Measurements from ENCODE around the gene CRADD.
A peak's percentile ranks its signal among the peaks of the same experiment; 100 is the strongest.
"Not testable (repeated sequence)": the region's sequence is repeated elsewhere in the genome, so short reads cannot be mapped to it uniquely, and the experiment has no call there.

CRADD gene

DNA sequence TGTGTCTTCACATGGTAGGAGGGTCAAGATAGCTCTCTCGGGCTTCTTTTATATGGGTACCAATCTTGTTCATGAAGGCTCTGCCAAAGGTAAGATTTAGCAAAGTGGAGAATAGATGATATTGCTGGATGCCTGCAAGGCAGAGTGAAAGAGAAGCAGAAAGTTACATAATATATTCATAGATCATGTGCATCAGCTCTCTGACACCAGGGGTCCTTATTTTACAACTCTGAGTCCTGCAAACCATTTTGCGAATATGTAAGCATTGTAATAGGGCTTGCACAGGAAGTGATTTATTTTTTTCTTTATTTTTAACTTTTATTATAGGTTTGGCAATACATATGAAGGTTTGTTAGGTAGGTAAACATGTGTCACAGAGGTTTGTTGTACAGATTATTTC, 31.8 kb downstream of the CRADD start:
- DNase-seq = no peak

DNA sequence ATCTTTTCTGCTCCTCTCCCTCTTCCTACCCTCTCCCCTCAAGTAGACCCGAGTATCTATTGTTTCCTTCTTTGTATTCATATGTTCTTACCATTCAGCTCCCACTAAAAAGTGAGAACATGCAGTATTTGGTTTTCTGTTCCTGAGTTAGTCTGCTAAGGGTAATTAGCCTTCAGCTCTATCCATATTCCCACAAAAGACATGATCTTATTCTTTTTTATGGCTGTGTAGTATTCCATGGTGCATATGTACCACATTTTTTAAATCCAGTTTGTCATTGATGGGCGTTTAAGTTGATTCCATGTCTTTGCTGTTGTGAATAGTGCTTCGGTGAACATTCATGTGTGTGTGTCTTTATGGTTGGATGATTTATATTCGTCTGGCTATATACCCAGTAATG, 32.2 kb downstream of the CRADD start:
- DNase-seq = no peak

GRCh38 chr12:93710574-93710926, 33.4 kb downstream of the CRADD start:
- DNase-seq = no peak

DNA sequence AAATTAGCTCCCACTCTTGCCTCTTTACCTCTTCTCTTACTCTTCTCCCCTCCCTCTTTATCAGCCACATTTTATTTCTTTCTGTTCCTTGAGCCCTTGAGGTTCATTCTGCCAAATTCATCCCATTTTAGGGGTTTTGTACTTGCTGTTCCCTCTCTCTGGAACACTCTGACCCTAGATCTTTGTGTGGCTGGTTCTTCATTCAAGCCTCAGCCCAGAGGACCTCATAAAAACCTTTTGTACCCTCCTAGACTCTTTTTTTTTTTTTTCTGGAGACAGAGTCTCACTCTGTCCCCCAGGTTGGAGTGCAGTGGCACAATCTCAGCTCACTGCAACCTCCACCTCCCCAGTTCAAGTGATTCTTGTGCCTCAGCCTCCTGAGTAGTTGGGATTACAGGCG, 34.3 kb downstream of the CRADD start:
- not testable (repeated sequence) for DNase-seq

DNA sequence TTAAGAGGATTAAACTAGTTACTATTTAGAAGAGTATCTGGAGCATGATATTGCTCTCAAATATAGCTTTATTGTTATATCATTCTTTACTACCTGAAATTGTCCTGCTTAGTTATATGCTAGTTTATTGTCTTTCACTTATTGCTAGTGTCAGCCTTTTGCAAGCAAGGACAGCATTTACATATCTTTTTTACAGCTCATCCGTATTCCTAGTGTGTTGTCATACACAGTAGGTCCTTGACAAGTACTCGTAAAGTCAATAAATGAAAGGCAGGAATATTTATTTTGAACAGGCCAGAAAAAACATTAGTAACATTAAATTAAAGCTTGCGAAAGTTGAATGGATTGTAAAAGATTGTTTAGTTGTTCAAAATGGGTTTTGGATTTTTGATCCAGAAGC, 35.0 kb downstream of the CRADD start:
- DNase-seq = no peak

DNA sequence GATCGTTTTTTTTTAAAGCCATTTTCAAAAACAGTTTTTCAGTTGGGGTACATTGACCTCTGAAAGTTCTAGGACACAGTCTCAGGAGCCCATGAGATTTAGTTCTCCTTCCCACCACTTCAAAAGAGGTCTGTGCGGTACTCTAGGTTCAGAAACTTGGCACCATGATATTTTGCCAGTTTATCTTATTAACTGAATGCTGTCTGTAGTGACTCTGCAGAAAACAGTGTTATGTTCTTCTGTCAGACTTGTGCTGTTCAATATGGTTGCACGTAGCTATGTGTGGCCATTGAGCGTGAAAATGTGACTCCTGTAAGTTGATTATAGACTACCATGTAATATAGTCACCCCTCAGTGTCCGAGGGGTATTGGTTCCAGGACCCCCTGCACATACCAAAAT, 35.9 kb downstream of the CRADD start:
- no peak for DNase-seq

GRCh38 chr12:93713800-93714199, 36.6 kb downstream of the CRADD start:
- no peak for DNase-seq

DNA sequence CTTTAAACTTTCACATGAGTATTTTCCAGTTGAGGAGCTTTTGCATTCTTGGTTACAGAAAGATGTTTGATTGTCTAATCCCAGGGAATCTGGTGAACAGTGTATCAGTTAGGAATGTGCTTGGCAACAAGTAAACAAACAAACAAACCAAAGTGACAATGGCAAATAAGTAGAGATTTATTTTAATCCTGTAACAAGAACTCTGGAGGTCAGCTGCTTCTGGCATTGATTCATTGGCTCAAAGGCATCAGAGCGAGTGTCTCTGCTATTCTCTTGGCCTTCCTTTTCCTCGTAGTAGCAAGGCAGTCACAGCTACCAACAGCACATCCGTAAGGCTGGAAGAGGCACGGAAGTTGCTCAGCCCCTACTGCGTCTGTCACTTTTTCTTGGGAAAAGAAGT, 37.2 kb downstream of the CRADD start:
- DNase-seq = no peak

DNA sequence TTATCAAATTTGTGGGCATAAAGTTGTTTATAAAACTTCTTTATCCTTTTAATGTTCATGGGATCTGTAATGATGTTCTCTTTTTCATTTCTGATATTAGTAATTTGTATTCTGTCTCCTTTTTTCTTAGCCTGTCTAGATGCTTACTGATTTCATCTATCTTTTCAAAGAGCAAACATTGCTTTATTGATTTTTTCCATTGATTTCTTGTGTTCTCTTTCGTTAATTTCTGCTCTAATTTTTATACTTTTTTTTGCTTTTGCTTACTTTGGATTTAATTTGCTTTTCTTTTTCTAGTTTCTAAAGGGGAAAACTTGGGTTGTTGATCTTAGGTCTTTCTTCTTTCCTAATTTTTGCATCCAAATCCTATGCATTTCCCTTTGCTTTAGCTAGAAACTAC, 42.5 kb downstream of the CRADD start:
- DNase-seq = no peak

DNA sequence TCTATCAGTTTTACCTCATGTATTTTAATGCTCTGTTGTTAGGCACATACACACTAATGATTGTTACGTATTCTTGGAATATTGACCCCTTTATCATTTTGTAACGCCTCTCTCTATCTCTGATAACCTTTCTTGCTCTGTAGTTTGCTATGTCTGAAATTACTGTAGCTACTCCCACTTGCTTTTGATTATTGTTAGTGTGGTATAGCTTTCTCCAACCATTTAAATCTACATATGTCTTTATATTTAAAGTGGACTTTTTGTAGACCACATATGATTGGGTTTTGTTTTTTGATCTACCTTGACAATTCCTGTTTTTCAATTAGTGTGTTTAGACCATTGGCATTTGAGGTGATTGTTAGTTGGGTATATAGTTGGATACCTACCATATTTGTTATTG, 43.4 kb downstream of the CRADD start:
- no peak for DNase-seq

DNA sequence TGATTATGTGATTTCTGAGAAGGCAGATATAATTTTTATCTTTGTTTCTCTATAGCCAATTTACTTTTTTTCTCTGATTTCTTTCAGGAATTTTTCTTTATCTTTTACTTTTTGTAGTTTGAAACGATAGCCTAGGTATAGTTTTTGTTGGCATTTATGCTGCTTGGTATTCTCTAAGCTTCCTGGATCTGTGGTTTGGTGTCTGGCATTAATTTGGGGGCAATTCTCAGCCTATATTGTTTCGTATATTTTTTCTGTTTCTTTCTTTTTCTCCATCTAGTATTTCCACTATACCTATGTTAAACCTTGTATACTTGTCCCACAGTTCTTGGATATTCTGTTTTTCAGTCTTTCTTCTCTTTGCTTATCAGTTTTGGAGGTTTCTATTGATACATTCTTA, 45.0 kb downstream of the CRADD start:
- no peak for DNase-seq

DNA sequence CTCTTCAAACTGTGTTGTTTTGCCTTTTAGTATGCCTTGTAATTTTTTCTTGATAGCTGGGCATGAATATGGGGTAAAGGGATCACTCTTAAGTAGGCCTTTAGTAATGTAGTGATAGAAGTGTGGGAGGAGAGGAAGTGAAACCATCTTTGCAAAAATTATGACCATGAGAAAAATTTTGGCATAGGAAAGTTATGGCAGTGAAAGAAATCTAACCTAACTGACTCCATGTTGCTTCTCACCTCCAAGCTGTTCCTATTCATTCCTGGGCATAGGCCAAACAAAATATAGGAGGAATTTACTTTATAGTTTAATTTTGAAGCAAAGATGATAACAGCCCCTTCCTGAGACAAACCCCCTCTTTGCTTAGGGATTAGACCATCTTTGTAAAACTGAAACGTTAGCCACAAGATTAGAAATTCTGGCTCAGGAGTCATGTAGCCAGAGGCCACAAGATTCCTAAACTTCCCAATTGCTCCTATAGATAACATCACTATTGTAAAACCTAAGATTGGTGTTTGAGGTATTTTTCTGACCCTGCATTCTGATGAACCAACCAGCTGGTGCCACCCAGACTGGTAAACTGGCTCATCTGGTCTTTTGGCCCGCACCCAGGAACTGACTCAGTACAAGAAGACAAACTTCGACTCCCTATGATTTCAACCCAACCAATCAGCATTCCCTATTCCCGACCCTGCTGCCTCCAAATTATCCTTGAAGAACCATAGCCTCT, 45.8 kb downstream of the CRADD start:
- peak; percentile 67 for DNase-seq

GRCh38 chr12:93723568-93723930, 46.4 kb downstream of the CRADD start:
- DNase-seq = no peak

- no peak for DNase-seq
Measured at GRCh38 chr12:93725531-93725930, 48.4 kb downstream of the CRADD start.

DNA sequence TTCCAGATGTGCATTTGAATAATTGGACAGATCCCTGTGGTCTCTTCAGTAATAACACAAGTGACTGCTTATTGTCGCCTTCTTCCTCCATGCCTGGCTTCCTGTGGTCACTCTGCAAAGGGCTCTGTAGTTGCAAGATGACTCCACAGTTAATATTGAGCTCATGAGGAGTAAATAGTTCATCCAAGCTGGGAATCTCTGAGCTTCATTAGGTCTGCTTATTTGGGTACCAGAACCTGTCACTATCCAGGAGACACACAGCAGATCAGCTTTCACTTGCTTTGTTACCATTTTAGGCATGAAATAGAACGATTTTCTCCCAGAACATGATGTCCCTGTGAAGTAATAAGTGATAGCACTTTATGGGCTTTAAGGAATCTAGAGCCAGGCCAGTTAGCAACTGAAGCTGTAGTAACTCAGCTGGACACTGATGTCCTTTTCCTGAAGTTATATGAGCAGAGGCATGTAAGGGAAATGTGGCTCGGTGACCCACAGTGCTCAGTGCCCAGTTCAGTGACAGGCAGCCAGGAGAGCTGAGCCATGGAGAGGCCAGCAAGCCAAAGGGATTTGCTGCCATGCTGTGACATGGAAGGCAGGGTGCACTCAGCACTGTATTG, 50.1 kb downstream of the CRADD start:
- no peak for DNase-seq

DNA sequence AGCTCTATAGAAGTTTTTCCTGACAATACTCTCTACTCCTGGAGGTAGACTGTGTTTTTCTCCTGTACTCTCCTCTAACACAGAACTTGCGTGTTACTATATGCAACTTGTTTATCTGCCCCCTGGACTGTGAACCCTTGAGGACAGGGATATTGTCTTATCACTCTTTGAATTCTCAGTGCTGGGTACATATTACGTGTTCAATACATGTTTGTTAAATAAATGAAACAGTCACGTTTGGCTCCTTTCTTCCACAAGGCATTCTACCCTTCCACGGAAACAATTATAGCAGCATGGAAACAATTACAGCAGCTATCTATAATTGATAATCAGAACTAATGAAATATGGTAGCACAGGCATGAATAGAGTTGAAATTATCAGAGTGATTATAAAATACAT, 50.7 kb downstream of the CRADD start:
- DNase-seq = no peak

DNA sequence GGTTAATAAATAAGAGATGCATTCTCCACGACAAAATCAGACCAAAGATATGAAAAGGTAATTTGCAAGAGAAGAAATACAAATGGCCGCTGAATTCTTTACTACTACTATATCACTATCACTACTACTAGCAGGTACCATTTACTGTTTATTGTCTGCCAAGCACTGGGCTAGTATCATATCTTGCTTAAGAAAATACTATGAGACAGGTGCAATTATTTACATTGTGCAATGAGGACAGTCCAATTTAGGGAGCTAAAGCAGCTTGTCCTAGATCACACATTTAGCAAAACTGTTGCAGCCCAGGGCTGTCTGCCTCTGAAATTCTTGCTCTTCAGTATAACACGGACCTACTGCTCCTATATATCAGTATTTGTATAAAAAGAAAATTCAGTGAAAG, 52.8 kb downstream of the CRADD start:
- no peak for DNase-seq

DNA sequence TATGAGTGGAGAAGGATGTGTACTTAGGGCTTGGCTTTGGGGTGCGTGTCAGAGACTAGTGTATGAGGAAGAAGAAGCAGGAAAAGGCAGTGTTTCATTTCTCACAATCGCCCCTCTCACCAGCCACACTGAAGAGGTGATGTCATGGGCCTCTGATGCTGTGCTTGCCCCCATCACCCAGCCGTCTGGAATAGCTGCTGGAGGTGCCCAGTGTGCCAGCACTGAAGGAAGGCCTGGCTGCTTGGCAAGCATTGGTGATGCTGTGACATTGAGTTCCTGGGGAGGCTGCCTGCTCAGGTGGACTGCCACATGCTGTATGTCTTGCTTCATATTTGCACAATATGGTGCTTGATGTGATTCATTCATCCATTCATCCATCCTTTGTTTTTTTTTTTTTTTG, 56.2 kb downstream of the CRADD start:
- peak; percentile 48 for DNase-seq

GRCh38 chr12:93733928-93734327, 56.8 kb downstream of the CRADD start:
- no peak for DNase-seq

GRCh38 chr12:93734784-93735183, 57.6 kb downstream of the CRADD start:
- no peak for DNase-seq

DNA sequence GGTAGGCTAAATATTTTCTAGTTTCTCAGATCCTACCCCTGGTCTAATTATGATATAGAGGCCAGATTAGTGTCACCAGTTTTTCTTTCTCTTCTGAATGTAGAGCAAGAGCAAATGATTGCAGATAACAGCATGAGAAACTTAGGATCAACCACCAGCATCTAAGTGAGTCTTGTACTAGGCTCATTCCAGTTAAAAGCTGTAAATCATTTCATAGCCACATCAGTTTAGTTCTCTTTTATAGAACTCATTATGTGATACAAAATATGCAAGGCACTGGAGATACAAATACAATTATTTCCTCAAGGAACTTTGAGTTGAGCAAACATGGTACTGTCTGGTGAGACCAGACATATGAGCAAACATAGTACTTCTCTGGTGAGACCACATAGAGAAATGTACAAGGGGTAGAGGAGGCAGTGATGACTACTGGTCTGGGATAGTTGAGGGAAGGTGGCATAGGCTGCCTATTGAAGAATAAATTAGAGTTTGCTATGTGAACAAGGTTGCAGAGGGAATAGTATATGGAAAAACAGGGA, 59.5 kb downstream of the CRADD start:
- DNase-seq = no peak

DNA sequence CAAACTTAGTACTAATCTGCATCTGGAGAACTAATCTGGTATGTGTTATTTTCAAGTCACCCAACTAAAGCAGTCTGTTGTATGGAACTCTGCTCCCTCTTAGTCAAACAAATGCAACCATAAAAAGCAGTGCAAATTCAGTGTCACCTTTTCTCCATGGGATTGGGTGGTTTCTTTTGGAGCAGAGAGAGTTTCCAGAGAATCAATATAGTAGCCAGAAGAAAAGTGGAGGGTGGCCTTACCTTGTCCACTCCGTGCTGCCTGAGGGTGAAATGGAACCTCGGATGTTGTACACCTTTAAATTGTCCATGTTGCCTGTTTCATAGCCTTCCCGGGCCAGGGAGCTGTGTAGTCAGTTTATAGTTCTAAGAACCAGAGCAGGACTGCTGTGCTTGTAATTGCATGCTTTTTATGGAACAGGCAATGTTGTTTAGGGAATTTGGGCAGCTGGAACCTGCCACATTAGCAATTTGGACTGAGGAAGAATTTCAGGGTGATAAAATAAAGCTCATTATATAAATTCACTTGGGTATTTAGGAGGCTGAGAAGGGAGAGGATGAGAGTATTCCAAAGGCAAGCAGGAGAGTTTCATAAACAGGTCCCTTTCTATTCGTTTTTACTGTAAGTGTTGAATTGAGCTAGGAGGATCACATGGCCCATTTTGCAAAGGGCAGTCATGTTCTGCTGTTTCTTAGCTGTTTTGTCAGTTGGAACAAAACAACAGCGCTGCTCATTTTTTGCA, 60.5 kb downstream of the CRADD start:
- DNase-seq = no peak

- DNase-seq = no peak
Measured at GRCh38 chr12:93738199-93739058, 61.3 kb downstream of the CRADD start.
